Activated naive CD4-positive, alpha-beta T cell treated with anti-CD3 and anti-CD28 coated beads, Interleukin-2, amount 50 U/mL, for 24 hours (primary cell): Measurements from ENCODE around the gene FAM168A.

Experiments
- H3K27ac Mint-ChIP-seq: one replicate; pipeline ENCODE4 v1.8.0; 2021; ENCODE audit warnings: mild to moderate bottlenecking, mixed read lengths
- H3K27me3 Mint-ChIP-seq: one replicate; pipeline ENCODE4 v1.8.0; 2021; ENCODE audit warnings: mixed read lengths
- H3K36me3 Mint-ChIP-seq: one replicate; pipeline ENCODE4 v1.8.0; 2021; ENCODE audit warnings: mixed read lengths
- H3K4me1 Mint-ChIP-seq: one replicate; pipeline ENCODE4 v1.8.0; 2021; ENCODE audit warnings: mixed read lengths
- H3K4me3 Mint-ChIP-seq: one replicate; pipeline ENCODE4 v1.8.0; 2021; ENCODE audit warnings: mild to moderate bottlenecking, mixed read lengths
- H3K9me3 Mint-ChIP-seq: one replicate; pipeline ENCODE4 v1.8.0; 2021; ENCODE audit warnings: mixed read lengths

The FAM168A gene

DNA sequence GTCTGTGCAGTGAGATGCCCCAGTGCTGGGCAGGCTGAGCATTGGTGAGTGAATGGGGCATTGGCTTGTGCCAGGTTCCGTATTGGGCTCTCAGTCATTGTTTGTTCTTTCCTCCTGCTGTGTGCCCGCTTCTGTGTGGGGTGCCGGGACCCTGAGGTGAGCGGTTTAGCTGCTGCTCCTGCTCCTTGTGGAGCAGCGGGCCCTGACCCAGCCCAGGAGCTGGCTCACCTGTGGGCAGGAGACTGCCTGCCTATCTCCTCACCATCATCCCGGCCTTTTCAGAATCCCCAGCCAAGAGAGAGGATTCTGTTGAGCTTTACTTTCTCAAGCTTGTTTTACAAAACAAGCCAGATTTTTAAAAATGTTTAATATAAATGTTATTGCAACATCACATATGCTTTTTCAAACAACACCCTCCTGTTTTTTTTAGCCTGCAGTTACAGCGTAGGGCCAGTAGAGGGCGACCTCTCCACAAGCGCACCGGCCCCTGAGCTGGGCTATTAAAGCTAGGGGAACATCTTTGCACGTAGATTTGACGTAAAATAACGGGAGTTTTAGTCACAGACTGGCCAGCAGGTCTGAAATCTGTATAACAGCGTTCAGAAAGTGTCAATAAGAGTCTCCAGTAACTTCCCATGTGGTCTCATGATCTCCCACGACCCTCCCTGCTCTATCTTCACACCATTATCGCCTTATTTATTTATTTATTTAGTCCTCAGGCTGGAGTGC lies 246.8 kb downstream of the FAM168A start:
- no peak overlapping the region for H3K27ac Mint-ChIP-seq
- no peaks in the 10 kb centered on the region for H3K27me3 Mint-ChIP-seq
- no peaks in the 10 kb centered on the region for H3K36me3 Mint-ChIP-seq
- no peak overlapping the region for H3K4me3 Mint-ChIP-seq
- H3K9me3 Mint-ChIP-seq: no peaks in the 10 kb centered on the region
- H3K4me1 Mint-ChIP-seq: peaks cover 4% of the 10 kb centered on the region
